Esophagus squamous epithelium (tissue), 5 donors: Measurements from ENCODE around the gene TMA16. TPM values are rescaled to one million over a fixed set of nuclear protein-coding genes. Genes with fewer than 3 reads are reported as not detected.

Experiments
- DNase-seq: peaks from one replicate; lab custom pipeline; 2025; lab: John Stamatoyannopoulos, UW
- H3K27ac ChIP-seq, 4 donors: fragments of 200-600 bp; sonication (generic); one replicate each; pipeline ENCODE4 v1.5.1; 2016 to 2019; ENCODE audit warnings: mild to moderate bottlenecking in 1 of 4
- H3K27me3 ChIP-seq, 4 donors: fragments of 200-600 bp; sonication (generic); 1 replicate in 3 of 4; 2 replicates in 1 of 4; pipeline versions ENCODE4 v1.5.1 to v1.6.0; 2017 to 2021; ENCODE audit warnings: antibody characterized with exemption in 1 of 4
- H3K36me3 ChIP-seq, 3 donors: fragments of 200-600 bp; sonication (generic); one replicate each; pipeline ENCODE4 v1.5.1; 2016 to 2019
- H3K4me1 ChIP-seq, 3 donors: fragments of 200-600 bp; sonication (generic); one replicate each; pipeline ENCODE4 v1.5.1; 2017 to 2019
- H3K4me3 ChIP-seq, 4 donors: fragments of 200-600 bp; sonication (generic); 1 replicate in 3 of 4; 2 replicates in 1 of 4; pipeline ENCODE4 v1.5.1; 2016 to 2019; ENCODE audit warnings: mild to moderate bottlenecking in 2 of 4, moderate library complexity in 1 of 4
- H3K9me3 ChIP-seq, 3 donors: fragments of 200-600 bp; sonication (generic); one replicate each; pipeline ENCODE4 v1.5.1; 2016 to 2019
- POLR2A ChIP-seq, 4 donors: fragments of 450-650 bp; IDR thresholded peaks; one replicate each; pipeline ENCODE4 v1.6.1; 2017; ENCODE audit warnings: antibody characterized with exemption in 4 of 4, mild to moderate bottlenecking in 4 of 4, moderate library complexity in 3 of 4
- WGBS, 2 donors: methylation state at CpG; one replicate each; pipeline ENCODE4 v1.1.5; 2018; 5-methylcytosine and 5-hydroxymethylcytosine counted together
- intact Hi-C: fragments of 100-400 bp; cut with DNase I; formaldehyde crosslinking; loops from one replicate; pipeline ENCODE4 v1.15.0; 2022
- total RNA-seq, 4 donors: library from RNA; depleted of rRNA; stranded (reverse); fragments of >200 nt; gene quantifications; one replicate each; pipeline ENCODE4 v1.1.0, GENCODE V29; 2016
- TF ChIP-seq, protein P1 (sequence below), 6 experiments: fragments of 450-650 bp in 4 of 6; fragments of 200-600 bp in 2 of 6; sonication (generic) in 2 of 6; IDR thresholded peaks; one replicate each; pipeline ENCODE4 v1.5.1; 2016 to 2019; ENCODE audit warnings: antibody characterized with exemption in 6 of 6, mild to moderate bottlenecking in 4 of 6, moderate library complexity in 4 of 6
- donor health status: DM: yes; HTN: yes; CAD: no.

Gene TMA16
- total RNA-seq, 4 donors from 2014 or later: 17.4 to 34.0 (median 23.0) TPM

- Histone ChIP-seq H3K27ac (no peak overlapping the region), H3K4me3 (no peak overlapping the region), H3K36me3 (no peaks in the 10 kb centered on the region), H3K4me1 (peaks cover 0 to 10% (median 0%) of the 10 kb centered on the region in 3 donors), H3K27me3 (no peaks in the 10 kb centered on the region), H3K9me3 (no peaks in the 10 kb centered on the region)
- intact Hi-C loops: loop anchor here (10.0 kb wide), 1 partner anchor 55 kb away; no protein-coding TSS in a partner anchor
- TF ChIP-seq POLR2A (IDR thresholded peaks at IDR 0.05): no peak
- TF ChIP-seq, protein P1, sequence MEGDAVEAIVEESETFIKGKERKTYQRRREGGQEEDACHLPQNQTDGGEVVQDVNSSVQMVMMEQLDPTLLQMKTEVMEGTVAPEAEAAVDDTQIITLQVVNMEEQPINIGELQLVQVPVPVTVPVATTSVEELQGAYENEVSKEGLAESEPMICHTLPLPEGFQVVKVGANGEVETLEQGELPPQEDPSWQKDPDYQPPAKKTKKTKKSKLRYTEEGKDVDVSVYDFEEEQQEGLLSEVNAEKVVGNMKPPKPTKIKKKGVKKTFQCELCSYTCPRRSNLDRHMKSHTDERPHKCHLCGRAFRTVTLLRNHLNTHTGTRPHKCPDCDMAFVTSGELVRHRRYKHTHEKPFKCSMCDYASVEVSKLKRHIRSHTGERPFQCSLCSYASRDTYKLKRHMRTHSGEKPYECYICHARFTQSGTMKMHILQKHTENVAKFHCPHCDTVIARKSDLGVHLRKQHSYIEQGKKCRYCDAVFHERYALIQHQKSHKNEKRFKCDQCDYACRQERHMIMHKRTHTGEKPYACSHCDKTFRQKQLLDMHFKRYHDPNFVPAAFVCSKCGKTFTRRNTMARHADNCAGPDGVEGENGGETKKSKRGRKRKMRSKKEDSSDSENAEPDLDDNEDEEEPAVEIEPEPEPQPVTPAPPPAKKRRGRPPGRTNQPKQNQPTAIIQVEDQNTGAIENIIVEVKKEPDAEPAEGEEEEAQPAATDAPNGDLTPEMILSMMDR (IDR thresholded peaks at IDR 0.05): no peak
- WGBS, 2 donors: 71 to 75% methylated on average over 1 of the region's 1 CpG
- no peak for DNase-seq
Measured at GRCh38 chr4:163489929-163490328, 4.6 kb upstream of the TMA16 start.

DNA sequence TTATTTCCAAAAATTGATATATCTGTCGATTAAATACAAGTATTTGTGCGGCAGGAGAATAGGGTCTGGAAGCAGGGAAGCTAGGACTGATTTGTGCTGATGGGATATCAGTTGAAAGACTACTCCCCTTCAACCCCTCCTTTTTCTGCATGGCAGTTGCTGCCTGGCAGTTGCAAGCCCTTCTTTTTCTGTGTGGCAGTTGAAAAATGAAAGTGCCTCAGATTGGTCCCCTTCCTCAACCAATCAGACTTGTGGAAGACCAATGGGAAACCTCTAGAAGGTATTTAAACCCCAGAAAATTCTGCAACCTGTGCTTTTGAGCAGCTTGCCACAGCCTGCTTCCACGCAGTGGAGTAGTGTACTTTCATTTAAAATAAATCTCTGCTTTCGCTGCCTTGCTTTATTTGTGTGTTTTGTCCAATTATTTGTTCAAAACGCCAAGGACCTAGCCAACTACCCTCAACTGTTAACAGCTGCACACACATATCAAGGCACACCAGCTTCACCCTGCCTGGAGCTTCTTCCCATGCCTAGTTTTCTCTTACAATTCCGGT lies 1.5 kb upstream of the TMA16 start:
- intact Hi-C loops: no loop called here
- TF ChIP-seq, protein P1 (IDR thresholded peaks at IDR 0.05): no peak
- no peak for TF ChIP-seq POLR2A (IDR thresholded peaks at IDR 0.05)
- no peak for DNase-seq

GRCh38 chr4:163493643-163494359 lies 689 bp upstream of the TMA16 start:
- H3K4me3 ChIP-seq: peak overlapping the region; percentile 76 to 93 (median 86)
- H3K36me3 ChIP-seq: no peaks in the 10 kb centered on the region
- intact Hi-C loops: no loop called here
- peaks cover 0 to 36% (median 9%) of the 10 kb centered on the region in 3 donors for H3K4me1 ChIP-seq
- no peak for DNase-seq
- WGBS, 2 donors: 21 to 25% methylated on average over 18 to 20 of the region's 28 CpGs
- peak overlapping the region; percentile 88 to 90 (median 90) for H3K27ac ChIP-seq
- H3K27me3 ChIP-seq: no peaks in the 10 kb centered on the region
- TF ChIP-seq POLR2A (IDR thresholded peaks at IDR 0.05): no peak
- TF ChIP-seq, protein P1 (IDR thresholded peaks at IDR 0.05): no peak
- no peaks in the 10 kb centered on the region for H3K9me3 ChIP-seq

More for the DNA sequence above, 1.5 kb upstream of the TMA16 start:
- Histone ChIP-seq H3K36me3 (no peaks in the 10 kb centered on the region), H3K27me3 (no peaks in the 10 kb centered on the region), H3K4me1 (peaks cover 0 to 36% (median 9%) of the 10 kb centered on the region in 3 donors), H3K4me3 (no peak overlapping the region), H3K27ac (peak overlapping the region in 1 of 4 donors; percentile 90), H3K9me3 (no peaks in the 10 kb centered on the region)
- 89 to 96% methylated on average over 6 of the region's 6 CpGs for WGBS, 2 donors

GRCh38 chr4:163495900-163496299 lies 1.4 kb downstream of the TMA16 start:
- Histone ChIP-seq H3K27me3 (no peaks in the 10 kb centered on the region), H3K27ac (peak overlapping the region in 2 of 4 donors; percentile 90)
- 0 to 6% methylated on average over 1 of the region's 1 CpG for WGBS, 2 donors

More at GRCh38 chr4:163495900-163496299, 1.4 kb downstream of the TMA16 start:
- Histone ChIP-seq H3K9me3 (no peaks in the 10 kb centered on the region), H3K4me3 (peak overlapping the region in 3 of 4 donors; percentile 76 to 93 (median 84)), H3K36me3 (no peaks in the 10 kb centered on the region), H3K4me1 (peaks cover 0 to 42% (median 9%) of the 10 kb centered on the region in 3 donors)
- intact Hi-C loops: no loop called here
- no peak for TF ChIP-seq POLR2A (IDR thresholded peaks at IDR 0.05)
- TF ChIP-seq, protein P1 (IDR thresholded peaks at IDR 0.05): no peak
- no peak for DNase-seq
